Subcutaneous abdominal adipose tissue (tissue), 5 donors: ENCODE measurements around the gene CELA2A.
"Not testable (repeated sequence)": the region's sequence is repeated elsewhere in the genome, so short reads cannot be mapped to it uniquely, and the experiment has no call there.

Experiments
- H3K27ac ChIP-seq: one replicate; pipeline ENCODE4 v1.7.0; 2013; ENCODE audit warnings: low read depth, mild to moderate bottlenecking, inconsistent platforms, low read length, moderate library complexity
- H3K27me3 ChIP-seq, 5 donors: one replicate each; pipeline ENCODE4 v1.7.0; 2013; ENCODE audit warnings: low read length in 5 of 5, inconsistent platforms in 1 of 5; ENCODE audit not compliant: control insufficient read depth in 5 of 5, insufficient read depth in 4 of 5
- H3K36me3 ChIP-seq, 5 donors: one replicate each; pipeline ENCODE4 v1.7.0; 2013; ENCODE audit warnings: low read length in 5 of 5; ENCODE audit not compliant: control insufficient read depth in 5 of 5, insufficient read depth in 5 of 5
- H3K4me1 ChIP-seq, 5 donors: one replicate each; pipeline ENCODE4 v1.7.0; 2013; ENCODE audit warnings: low read length in 5 of 5, mild to moderate bottlenecking in 3 of 5, moderate library complexity in 1 of 5; ENCODE audit not compliant: control insufficient read depth in 5 of 5, insufficient read depth in 5 of 5
- H3K4me3 ChIP-seq, 5 donors: one replicate each; pipeline ENCODE4 v1.7.0; 2013; ENCODE audit warnings: low read length in 5 of 5, low read depth in 1 of 5
- H3K9ac ChIP-seq, 5 donors: one replicate each; pipeline ENCODE4 v1.7.0; 2013; ENCODE audit warnings: low read length in 5 of 5, mild to moderate bottlenecking in 4 of 5, moderate library complexity in 3 of 5
- H3K9me3 ChIP-seq, 5 donors: one replicate each; pipeline ENCODE4 v1.7.0; 2013; ENCODE audit warnings: low read length in 5 of 5; ENCODE audit not compliant: control insufficient read depth in 5 of 5
- donor health status: healthy.
- donor health status: healthy.
- donor health status: healthy.
- donor health status: healthy.
- donor health status: healthy.

Gene CELA2A

DNA sequence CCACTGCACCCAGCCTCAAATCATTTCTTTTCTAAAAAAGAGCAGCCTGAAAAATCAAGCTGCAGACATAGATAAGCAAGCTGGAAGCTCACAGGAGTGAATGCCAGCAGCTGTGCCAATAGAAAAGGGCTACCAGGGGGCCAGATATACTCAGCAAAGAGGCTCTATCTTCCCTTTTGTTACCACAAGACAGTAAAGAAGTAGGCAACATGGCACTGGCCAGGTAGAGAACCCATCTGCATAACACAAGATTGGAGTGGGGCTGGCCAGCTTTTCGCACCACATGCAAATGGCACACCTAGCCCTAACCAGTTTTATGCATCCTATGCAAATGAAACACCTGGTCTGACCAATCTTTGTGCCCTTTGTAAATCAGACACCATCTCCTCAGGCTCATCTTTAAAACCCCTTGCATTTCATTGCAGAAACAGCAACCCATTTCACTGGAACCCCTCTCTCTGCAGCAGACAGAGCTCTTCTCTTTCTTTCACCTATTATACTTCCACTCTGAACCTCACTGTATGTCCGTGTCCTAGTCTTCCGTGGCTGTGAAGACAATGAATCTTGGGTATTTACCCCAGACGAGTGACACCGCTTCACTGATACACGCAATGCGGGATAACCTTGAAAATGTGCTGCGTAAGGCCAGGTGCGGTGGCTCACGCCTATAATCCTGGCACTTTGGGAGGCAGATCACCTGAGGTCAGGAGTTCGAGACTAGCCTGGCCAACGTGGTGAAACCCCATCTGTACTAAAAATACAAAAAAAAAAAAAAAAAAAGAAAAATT is 52.4 kb downstream of the CELA2A start:
- Histone ChIP-seq H3K9me3 (no peaks in the 10 kb centered on the region), H3K4me3 (no peak overlapping the region), H3K27ac (no peak overlapping the region), H3K36me3 (peaks cover 0 to 56% (median 29%) of the 10 kb centered on the region in 5 donors), H3K27me3 (no peaks in the 10 kb centered on the region), H3K4me1 (no peaks in the 10 kb centered on the region), H3K9ac (no peak overlapping the region)

DNA sequence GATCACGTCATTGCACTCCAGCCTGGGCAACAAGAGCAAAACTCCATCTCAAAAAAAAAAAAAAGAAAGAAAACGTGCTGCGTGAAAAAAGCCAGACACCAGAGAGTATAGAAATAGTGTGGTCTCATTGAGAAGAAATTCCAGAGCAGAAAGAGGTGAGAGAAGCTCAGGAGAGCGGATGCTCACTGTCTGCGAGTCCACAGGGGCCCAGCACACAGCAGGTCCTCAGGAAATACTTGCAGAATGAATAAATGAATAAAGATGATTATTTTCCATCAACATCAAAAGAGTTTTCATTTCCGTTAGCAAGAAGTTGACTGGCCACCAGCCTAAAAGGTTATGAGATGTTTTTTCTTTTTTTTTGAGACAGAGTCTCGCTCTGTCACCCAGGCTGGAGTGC is 53.1 kb downstream of the CELA2A start:
- H3K9ac ChIP-seq = no peak overlapping the region

DNA sequence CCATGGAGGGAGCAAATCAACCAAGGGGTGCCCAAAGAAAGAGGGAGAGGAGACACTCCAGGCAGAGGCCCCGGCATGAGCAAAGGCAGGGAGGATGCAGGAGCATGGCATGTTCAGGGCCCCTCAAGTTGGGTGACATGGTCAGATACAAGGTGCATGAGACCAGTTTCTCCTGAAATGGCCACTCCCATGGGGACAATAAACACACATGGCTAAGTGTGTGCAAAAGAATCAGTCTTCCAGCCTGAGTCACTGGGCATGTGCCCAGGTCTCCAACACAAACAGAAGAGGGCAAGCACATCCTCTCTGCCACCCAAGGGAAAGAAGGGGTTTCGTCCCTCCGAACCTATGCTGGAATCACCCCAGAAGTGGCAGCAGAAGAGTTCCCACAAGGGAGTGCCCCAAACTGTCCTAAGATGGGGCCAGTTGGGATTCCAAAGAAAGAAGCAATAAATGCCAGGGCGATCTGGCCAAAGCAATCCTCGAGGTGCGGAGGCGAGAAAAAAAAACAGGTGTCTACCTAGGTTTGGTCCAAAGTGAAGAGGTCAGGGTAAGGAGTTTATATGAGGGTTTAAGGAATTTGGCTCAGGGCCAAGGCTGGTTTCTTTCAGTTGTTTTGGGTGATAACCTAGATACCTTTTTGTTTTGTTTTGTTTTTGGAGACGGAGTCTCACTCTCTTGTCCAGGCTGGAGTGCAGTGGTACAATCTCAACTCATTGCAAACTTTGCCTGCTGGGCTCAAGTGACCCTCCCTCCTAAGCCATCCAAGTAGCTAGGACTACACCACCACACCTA is 54.3 kb downstream of the CELA2A start:
- H3K27me3 ChIP-seq = no peaks in the 10 kb centered on the region
- H3K9ac ChIP-seq = no peak overlapping the region
- peaks cover 0 to 44% (median 13%) of the 10 kb centered on the region in 5 donors for H3K36me3 ChIP-seq
- peaks cover 0 to 5% (median 0%) of the 10 kb centered on the region in 5 donors for H3K4me1 ChIP-seq
- no peak overlapping the region for H3K4me3 ChIP-seq
- H3K9me3 ChIP-seq = no peaks in the 10 kb centered on the region
- no peak overlapping the region for H3K27ac ChIP-seq

More for the DNA sequence above, 53.1 kb downstream of the CELA2A start:
- H3K27ac ChIP-seq = no peak overlapping the region
- H3K27me3 ChIP-seq = no peaks in the 10 kb centered on the region
- H3K9me3 ChIP-seq = no peaks in the 10 kb centered on the region
- H3K4me3 ChIP-seq = no peak overlapping the region
- no peaks in the 10 kb centered on the region for H3K4me1 ChIP-seq
- H3K36me3 ChIP-seq = peaks cover 0 to 56% (median 24%) of the 10 kb centered on the region in 5 donors

DNA sequence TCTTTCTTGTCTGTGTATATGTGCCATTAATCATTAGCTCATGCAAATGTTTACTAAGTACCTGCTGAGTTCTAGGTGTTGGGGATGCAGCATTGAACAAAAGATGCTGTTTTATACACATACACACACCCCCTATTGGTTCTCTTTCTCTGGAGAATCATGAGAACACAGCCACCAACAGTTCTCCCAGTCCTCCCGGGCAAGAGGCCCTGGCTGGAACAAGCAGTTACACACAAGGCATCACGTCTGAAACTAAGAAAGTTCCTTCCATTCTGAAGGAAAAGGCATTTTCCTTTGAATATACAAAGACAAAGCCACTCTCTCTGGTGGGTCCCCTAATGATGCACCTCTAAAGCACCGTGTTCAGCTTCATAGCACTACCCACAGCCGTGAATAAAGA is 56.7 kb downstream of the CELA2A start:
- H3K9ac ChIP-seq = no peak overlapping the region
- peaks cover 5 to 43% (median 17%) of the 10 kb centered on the region in 5 donors for H3K36me3 ChIP-seq
- peaks cover 0 to 5% (median 0%) of the 10 kb centered on the region in 5 donors for H3K4me1 ChIP-seq
- H3K4me3 ChIP-seq = no peak overlapping the region
- no peaks in the 10 kb centered on the region for H3K27me3 ChIP-seq
- no peaks in the 10 kb centered on the region for H3K9me3 ChIP-seq
- no peak overlapping the region for H3K27ac ChIP-seq

DNA sequence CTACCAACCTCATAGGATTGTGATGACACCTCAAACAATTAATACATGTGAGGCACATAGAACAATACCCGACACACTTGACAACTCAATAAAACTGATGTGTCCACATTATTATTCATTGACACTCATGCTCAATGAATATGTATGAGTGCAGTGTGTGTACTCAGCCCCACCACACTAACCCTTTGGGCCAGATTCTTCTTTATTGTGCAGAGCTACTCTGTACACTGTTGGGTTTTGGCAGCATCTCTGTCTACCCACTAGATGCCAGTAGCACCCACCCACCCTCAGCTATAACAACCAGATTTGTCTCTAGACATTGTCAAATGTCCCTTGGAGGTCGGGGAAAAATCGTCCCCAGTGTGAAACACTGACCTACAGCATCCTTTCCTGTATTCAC is 57.4 kb downstream of the CELA2A start:
- peaks cover 0 to 5% (median 0%) of the 10 kb centered on the region in 5 donors for H3K4me1 ChIP-seq
- H3K4me3 ChIP-seq = no peak overlapping the region
- no peak overlapping the region for H3K9ac ChIP-seq
- no peaks in the 10 kb centered on the region for H3K9me3 ChIP-seq
- H3K36me3 ChIP-seq = peaks cover 5 to 40% (median 20%) of the 10 kb centered on the region in 5 donors
- no peak overlapping the region for H3K27ac ChIP-seq
- no peaks in the 10 kb centered on the region for H3K27me3 ChIP-seq

DNA sequence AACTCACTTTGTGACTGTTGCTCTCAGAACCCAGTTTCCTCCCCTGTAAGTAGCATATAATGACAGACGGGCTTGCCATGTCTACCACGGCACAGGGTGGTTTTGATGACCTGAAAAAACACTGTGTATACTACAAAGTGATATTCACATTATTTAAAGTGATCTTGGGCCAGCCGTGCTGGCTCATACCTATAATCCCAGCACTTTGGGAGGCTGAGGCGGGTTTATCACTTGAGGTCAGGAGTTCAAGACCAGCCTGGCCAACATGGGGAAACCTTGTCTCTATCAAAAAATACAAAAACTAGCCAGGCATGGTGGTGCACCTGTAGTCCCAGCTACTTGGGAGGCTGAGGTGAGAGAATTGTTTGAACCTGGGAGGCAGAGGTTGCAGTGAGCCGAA is 58.0 kb downstream of the CELA2A start:
- H3K36me3 ChIP-seq = peaks cover 5 to 37% (median 20%) of the 10 kb centered on the region in 5 donors
- H3K4me3 ChIP-seq, H3K9ac ChIP-seq, H3K27ac ChIP-seq, H3K4me1 ChIP-seq, H3K27me3 ChIP-seq, H3K9me3 ChIP-seq: not testable (repeated sequence)

DNA sequence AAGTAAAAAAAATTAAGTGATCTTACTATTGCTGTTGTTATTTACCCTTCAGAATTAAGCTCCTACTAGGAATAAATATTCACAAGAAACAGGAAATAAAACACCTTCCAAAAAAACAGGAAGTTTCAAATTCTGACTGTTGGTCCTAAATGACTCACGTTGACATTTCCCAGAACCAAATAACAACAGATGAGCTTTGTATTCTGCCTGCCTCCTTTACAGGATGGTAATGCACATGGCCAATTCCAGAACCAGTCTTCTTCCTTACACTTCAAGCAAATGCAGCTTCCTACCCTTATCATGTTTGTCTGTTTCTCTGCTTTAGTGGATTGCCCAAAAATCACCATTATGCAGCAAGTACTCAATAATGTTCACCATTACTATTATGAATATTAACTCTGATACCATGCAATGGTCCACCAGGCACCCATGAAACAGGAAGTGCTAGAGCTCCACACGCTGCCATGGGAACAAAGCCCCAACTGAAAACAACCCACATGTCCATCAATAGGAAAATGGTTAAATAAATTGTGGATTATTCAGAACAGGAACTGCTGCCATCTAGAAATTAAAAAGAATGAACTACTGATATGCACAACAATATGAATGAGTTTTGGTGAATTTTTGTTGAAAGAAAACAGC is 58.6 kb downstream of the CELA2A start:
- no peak overlapping the region for H3K4me3 ChIP-seq
- no peaks in the 10 kb centered on the region for H3K9me3 ChIP-seq
- peaks cover 5 to 37% (median 20%) of the 10 kb centered on the region in 5 donors for H3K36me3 ChIP-seq
- H3K27ac ChIP-seq = no peak overlapping the region
- H3K9ac ChIP-seq = no peak overlapping the region
- no peaks in the 10 kb centered on the region for H3K27me3 ChIP-seq
- peaks cover 0 to 5% (median 0%) of the 10 kb centered on the region in 5 donors for H3K4me1 ChIP-seq

DNA sequence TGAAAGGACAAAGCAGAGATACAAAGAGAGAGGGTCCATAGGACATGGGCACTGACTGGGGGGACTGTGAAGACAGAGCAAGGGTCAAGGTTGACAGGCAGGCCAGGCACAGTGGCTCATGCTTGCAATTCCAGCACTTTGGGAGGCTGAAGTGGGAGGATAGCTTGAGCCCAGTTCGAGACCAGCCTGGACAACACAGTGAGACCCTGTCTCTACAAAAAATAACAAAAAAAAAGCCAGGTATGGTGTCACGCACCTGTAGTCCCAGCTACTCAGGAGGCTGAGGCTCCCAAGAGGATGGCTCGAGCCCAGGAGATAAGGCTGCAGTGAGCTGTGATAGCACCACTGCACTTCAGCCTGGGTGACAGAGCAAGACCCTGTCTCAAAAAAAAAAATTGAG is 63.1 kb downstream of the CELA2A start:
- H3K27ac ChIP-seq = no peak overlapping the region
- no peak overlapping the region for H3K4me3 ChIP-seq
- no peaks in the 10 kb centered on the region for H3K27me3 ChIP-seq
- no peaks in the 10 kb centered on the region for H3K9me3 ChIP-seq
- H3K36me3 ChIP-seq = peaks cover 5 to 15% (median 11%) of the 10 kb centered on the region in 5 donors
- H3K4me1 ChIP-seq = peaks cover 0 to 14% (median 9%) of the 10 kb centered on the region in 5 donors
- no peak overlapping the region for H3K9ac ChIP-seq

DNA sequence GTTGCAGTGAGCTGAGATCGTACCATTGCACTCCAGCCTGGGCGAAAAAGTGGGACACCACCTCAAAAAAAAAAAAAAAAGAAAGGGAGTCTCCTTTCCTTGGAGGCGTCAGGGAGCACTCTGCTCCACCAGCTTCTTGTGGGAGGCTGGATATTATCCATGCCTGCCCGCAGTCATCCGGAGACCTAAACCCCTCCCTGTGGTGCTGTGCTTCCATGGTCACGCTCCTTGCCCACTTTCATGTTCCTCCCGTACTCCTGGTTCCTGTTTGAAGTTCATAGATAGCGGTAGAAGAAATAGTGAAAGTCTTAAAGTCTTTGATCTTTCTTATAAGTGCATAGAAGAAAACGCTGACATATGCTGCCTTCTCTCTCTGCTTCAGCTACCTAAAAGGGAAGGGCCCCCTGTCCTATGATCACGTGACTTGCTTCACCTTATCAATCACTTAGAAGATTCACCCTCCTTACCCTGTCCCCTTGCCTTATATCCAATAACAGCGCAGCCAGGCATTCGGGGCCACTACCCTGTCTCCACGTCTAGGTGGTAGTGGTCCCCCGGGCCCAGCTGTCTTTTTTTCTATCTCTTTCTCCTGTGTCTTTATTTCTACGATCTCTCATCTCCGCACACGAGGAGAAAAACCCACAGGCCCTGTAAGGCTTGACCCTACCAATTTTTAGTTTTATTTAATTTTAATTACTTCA is 64.8 kb downstream of the CELA2A start:
- not testable (repeated sequence) for H3K27me3 ChIP-seq, H3K4me3 ChIP-seq, H3K9me3 ChIP-seq, H3K9ac ChIP-seq, H3K27ac ChIP-seq
- H3K4me1 ChIP-seq = peaks cover 2 to 23% (median 20%) of the 10 kb centered on the region in 5 donors
- peaks cover 5 to 15% (median 11%) of the 10 kb centered on the region in 5 donors for H3K36me3 ChIP-seq
